ENCODE measurements around the gene TTC23.

- no peak for TF ChIP-seq POLR2A (IDR thresholded peaks at IDR 0.05)
- TF ChIP-seq CTCF (IDR thresholded peaks at IDR 0.05) = no peak
- TF ChIP-seq EP300 (IDR thresholded peaks at IDR 0.05) = no peak
- TF ChIP-seq POLR2AphosphoS5 (IDR thresholded peaks at IDR 0.05) = no peak
These were observed 14.7 kb upstream of the TTC23 start for GRCh38 chr15:99264125-99264524.
